Mesenchymal stem cell (in vitro differentiated cells and primary cell): ENCODE data around the gene HSD3B7.

Experiments used
- DNase-seq: peaks from one replicate; pipeline ENCODE4 v3.0.0-alpha.2; 2013
- H2AFZ ChIP-seq: one replicate; pipeline ENCODE4 v1.6.1; 2013; ENCODE audit warnings: low read depth, mild to moderate bottlenecking, control low read depth, inconsistent platforms, low read length, moderate library complexity
- H2AK5ac ChIP-seq: 2 replicates; pipeline ENCODE4 v1.6.1; 2013; ENCODE audit warnings: low read length, moderate library complexity, mild to moderate bottlenecking, inconsistent platforms; ENCODE audit not compliant: severe bottlenecking
- H2BK120ac ChIP-seq: one replicate; pipeline ENCODE4 v1.6.1; 2013; ENCODE audit warnings: low read depth, mild to moderate bottlenecking, inconsistent platforms, low read length, moderate library complexity
- H2BK12ac ChIP-seq, 2 experiments: one replicate each; pipeline ENCODE4 v1.6.1; 2013; ENCODE audit warnings: inconsistent platforms in 2 of 2, low read length in 2 of 2, mild to moderate bottlenecking in 2 of 2, moderate library complexity in 2 of 2, control low read depth in 1 of 2
- H2BK15ac ChIP-seq: one replicate; pipeline ENCODE4 v1.6.1; 2013; ENCODE audit warnings: mild to moderate bottlenecking, low read depth, inconsistent platforms; ENCODE audit not compliant: poor library complexity, severe bottlenecking
- H2BK5ac ChIP-seq: 2 replicates; pipeline ENCODE4 v1.6.1; 2013; ENCODE audit warnings: low read depth, mild to moderate bottlenecking, low read length, control low read depth, inconsistent platforms; ENCODE audit not compliant: poor library complexity, severe bottlenecking
- H3K14ac ChIP-seq, 2 experiments: one replicate each; pipeline ENCODE4 v1.6.1; 2013; ENCODE audit warnings: inconsistent platforms in 2 of 2, low read length in 2 of 2, control low read depth in 1 of 2, mild to moderate bottlenecking in 1 of 2, moderate library complexity in 1 of 2
- H3K18ac ChIP-seq, 2 experiments: one replicate each; pipeline ENCODE4 v1.6.1; 2013; ENCODE audit warnings: inconsistent platforms in 2 of 2, low read length in 2 of 2, control low read depth in 1 of 2, low read depth in 1 of 2, mild to moderate bottlenecking in 1 of 2
- H3K23ac ChIP-seq, 2 experiments: one replicate each; pipeline ENCODE4 v1.6.1; 2013; ENCODE audit warnings: inconsistent platforms in 2 of 2, low read length in 2 of 2, mild to moderate bottlenecking in 2 of 2, moderate library complexity in 2 of 2, control low read depth in 1 of 2
- H3K27ac ChIP-seq: 2 replicates; pipeline ENCODE4 v1.5.1; 2013; ENCODE audit warnings: mild to moderate bottlenecking, moderate library complexity, low read length, control low read depth, inconsistent platforms; ENCODE audit not compliant: poor library complexity, severe bottlenecking
- H3K27me3 ChIP-seq, 2 experiments: 2 replicates each; pipeline versions ENCODE4 v1.6.1 to v1.7.0; 2013; ENCODE audit warnings: low read length in 2 of 2, mild to moderate bottlenecking in 2 of 2, moderate library complexity in 2 of 2, control low read depth in 1 of 2, inconsistent platforms in 1 of 2; ENCODE audit not compliant: control insufficient read depth in 1 of 2, insufficient read depth in 1 of 2
- H3K36me3 ChIP-seq, 2 experiments: 2 replicates each; pipeline versions ENCODE4 v1.6.1 to v1.7.0; 2013; ENCODE audit warnings: low read length in 2 of 2, control low read depth in 1 of 2, inconsistent platforms in 1 of 2, low read depth in 1 of 2, mild to moderate bottlenecking in 1 of 2; ENCODE audit not compliant: insufficient read depth in 2 of 2, control insufficient read depth in 1 of 2
- H3K4ac ChIP-seq, 2 experiments: one replicate each; pipeline ENCODE4 v1.6.1; 2013; ENCODE audit warnings: inconsistent platforms in 2 of 2, low read length in 2 of 2, mild to moderate bottlenecking in 2 of 2, moderate library complexity in 2 of 2, control low read depth in 1 of 2, low read depth in 1 of 2
- H3K4me1 ChIP-seq: 2 replicates; pipeline ENCODE4 v1.6.1; 2013; ENCODE audit warnings: low read depth, low read length, control low read depth; ENCODE audit not compliant: control insufficient read depth, insufficient read depth
- H3K4me2 ChIP-seq: 2 replicates; pipeline ENCODE4 v1.6.1; 2013; ENCODE audit warnings: low read length, mild to moderate bottlenecking, inconsistent platforms; ENCODE audit not compliant: poor library complexity, severe bottlenecking
- H3K4me3 ChIP-seq, 2 experiments: 2 replicates each; pipeline versions ENCODE4 v1.5.1 to v1.7.0; 2013; ENCODE audit warnings: low read length in 2 of 2, mild to moderate bottlenecking in 2 of 2, control low read depth in 1 of 2, low read depth in 1 of 2; ENCODE audit not compliant: insufficient read depth in 1 of 2
- H3K79me1 ChIP-seq: replicated peaks from 2 replicates; pipeline ENCODE4 v1.6.1; 2013; ENCODE audit warnings: mild to moderate bottlenecking, control low read depth, low read length, inconsistent platforms; ENCODE audit not compliant: poor library complexity, severe bottlenecking
- H3K9ac ChIP-seq: 2 replicates; pipeline ENCODE4 v1.7.0; 2013; ENCODE audit warnings: mild to moderate bottlenecking, low read length, moderate library complexity
- H3K9me3 ChIP-seq: 2 replicates; pipeline ENCODE4 v1.7.0; 2013; ENCODE audit warnings: mild to moderate bottlenecking, low read length; ENCODE audit not compliant: control insufficient read depth
- H4K8ac ChIP-seq: one replicate; pipeline ENCODE4 v1.6.1; 2013; ENCODE audit warnings: inconsistent platforms, mild to moderate bottlenecking, low read length, moderate library complexity
- H4K91ac ChIP-seq: one replicate; pipeline ENCODE4 v1.6.1; 2013; ENCODE audit warnings: mild to moderate bottlenecking, low read length, inconsistent platforms
- WGBS: methylation state at CpG from one replicate; pipeline ENCODE4 v1.1.7; 2013; ENCODE audit warnings: mixed read lengths; 5-methylcytosine and 5-hydroxymethylcytosine counted together

The HSD3B7 gene

GRCh38 chr16:30957456-30958174 is 27.4 kb upstream of the HSD3B7 start, which contains the start of gene SETD1A:
Gene SETD1A (plus strand): TSS chr16:30957754. CDS start chr16:30958732, 978 bp downstream.
- H3K27me3 ChIP-seq: no peaks in the 10 kb centered on the region
- H2BK120ac ChIP-seq: peak within 1 kb of the TSS; percentile 100
- H3K27ac ChIP-seq: peak within 1 kb of the TSS; percentile 99
- peak within 1 kb of the TSS; percentile 96 for H4K91ac ChIP-seq
- peak within 1 kb of the TSS; percentile 80 to 94 for H3K4me3 ChIP-seq
- H3K9ac ChIP-seq: peak within 1 kb of the TSS; percentile 100
- peak within 1 kb of the TSS; percentile 100 for H2BK15ac ChIP-seq
- H3K4me1 ChIP-seq: peaks cover 22% of the 10 kb centered on the region
- peaks cover 29% of the 10 kb centered on the region for H3K79me1 ChIP-seq
- peak within 1 kb of the TSS; percentile 84 for H2AFZ ChIP-seq
- peak within 1 kb of the TSS; percentile 14 to 65 for H2BK12ac ChIP-seq
- H3K14ac ChIP-seq: peak within 1 kb of the TSS in 1 of 2 experiments; percentile 60
- peak within 1 kb of the TSS; percentile 79 for H3K4me2 ChIP-seq
- peak within 1 kb of the TSS; percentile 99 for H4K8ac ChIP-seq
- DNase-seq: peak; percentile 96
- peak within 1 kb of the TSS in 1 of 2 experiments; percentile 46 for H3K23ac ChIP-seq
- peak within 1 kb of the TSS; percentile 14 for H2AK5ac ChIP-seq
- peak within 1 kb of the TSS; percentile 100 for H2BK5ac ChIP-seq
- peak within 1 kb of the TSS; percentile 97 to 98 for H3K4ac ChIP-seq
- H3K9me3 ChIP-seq: no peaks in the 10 kb centered on the region
- peak within 1 kb of the TSS; percentile 98 to 100 for H3K18ac ChIP-seq
- peaks cover 37 to 39% of the 10 kb centered on the region in 2 experiments for H3K36me3 ChIP-seq
- under 1% methylated on average over 53 of the region's 85 CpGs for WGBS

GRCh38 chr16:30958175-30959079 is 26.6 kb upstream of the HSD3B7 start:
- 27% methylated on average over 45 of the region's 55 CpGs for WGBS
- DNase-seq: peak; percentile 70
- peak overlapping the region; percentile 80 to 94 for H3K4me3 ChIP-seq
- H2BK5ac ChIP-seq: peak overlapping the region; percentile 100
- H2AK5ac ChIP-seq: no peak overlapping the region
- no peak overlapping the region for H3K23ac ChIP-seq
- H3K4me2 ChIP-seq: peak overlapping the region; percentile 56
- peaks cover 33% of the 10 kb centered on the region for H3K79me1 ChIP-seq
- peaks cover 17% of the 10 kb centered on the region for H3K4me1 ChIP-seq
- H3K14ac ChIP-seq: no peak overlapping the region
- no peak overlapping the region for H2BK12ac ChIP-seq
- no peak overlapping the region for H4K91ac ChIP-seq
- H3K27ac ChIP-seq: no peak overlapping the region
- H2AFZ ChIP-seq: no peak overlapping the region
- H3K9me3 ChIP-seq: no peaks in the 10 kb centered on the region
- H2BK120ac ChIP-seq: peak overlapping the region; percentile 100
- H3K18ac ChIP-seq: peak overlapping the region in 1 of 2 experiments; percentile 98
- no peak overlapping the region for H4K8ac ChIP-seq
- H2BK15ac ChIP-seq: peak overlapping the region; percentile 32
- H3K27me3 ChIP-seq: no peaks in the 10 kb centered on the region
- H3K4ac ChIP-seq: no peak overlapping the region
- H3K9ac ChIP-seq: peak overlapping the region; percentile 100
- H3K36me3 ChIP-seq: peaks cover 37 to 42% of the 10 kb centered on the region in 2 experiments

- H3K4me2 ChIP-seq: no peak overlapping the region
- no peak overlapping the region for H2BK12ac ChIP-seq
- H2BK120ac ChIP-seq: no peak overlapping the region
- H3K9ac ChIP-seq: no peak overlapping the region
- H4K91ac ChIP-seq: no peak overlapping the region
- H3K4me3 ChIP-seq: no peak overlapping the region
- no peak for DNase-seq
- no peak overlapping the region for H3K4ac ChIP-seq
- no peak overlapping the region for H3K23ac ChIP-seq
- no peaks in the 10 kb centered on the region for H3K9me3 ChIP-seq
- no peak overlapping the region for H4K8ac ChIP-seq
- H3K27me3 ChIP-seq: no peaks in the 10 kb centered on the region
- no peak overlapping the region for H3K27ac ChIP-seq
- WGBS: over 99% methylated on average over 10 of the region's 11 CpGs
- H3K18ac ChIP-seq: no peak overlapping the region
- H3K36me3 ChIP-seq: peaks cover 66 to 67% of the 10 kb centered on the region in 2 experiments
- no peak overlapping the region for H2AFZ ChIP-seq
- H3K4me1 ChIP-seq: peaks cover 12% of the 10 kb centered on the region
- H3K79me1 ChIP-seq: peaks cover 54% of the 10 kb centered on the region
- H2BK5ac ChIP-seq: no peak overlapping the region
- H3K14ac ChIP-seq: no peak overlapping the region
- H2BK15ac ChIP-seq: no peak overlapping the region
- H2AK5ac ChIP-seq: no peak overlapping the region
Measured at GRCh38 chr16:30961384-30961783, 23.6 kb upstream of the HSD3B7 start.
